Activated B cell treated with CpG ODN at 0.5 μM for 24 hours (primary cell): ENCODE measurements around the gene PTPRJ. TPM values are rescaled to one million over a fixed set of nuclear protein-coding genes. Genes with fewer than 3 reads are reported as not detected.
A peak's percentile ranks its signal among the peaks of the same experiment; 100 is the strongest.
"Not testable (repeated sequence)": the region's sequence is repeated elsewhere in the genome, so short reads cannot be mapped to it uniquely, and the experiment has no call there.

Experiments used
- ATAC-seq: fragments of 200-7000 bp; cut with Tn5 transposase; one replicate; pipeline ENCODE4 v1.10.0; 2021; ENCODE audit warnings: low read depth, mild to moderate bottlenecking, moderate library complexity
- CTCF ChIA-PET: fragments of 350-600 bp; sonication (Branson Sonifier 250); formaldehyde crosslinking; loops from one replicate; lab custom pipeline; 2021; ENCODE audit warnings: antibody characterized with exemption; lab: Charles Lee
- POLR2A ChIA-PET: fragments of 350-600 bp; sonication (Branson Sonifier 250); formaldehyde crosslinking; loops from one replicate; lab custom pipeline; 2021; ENCODE audit warnings: antibody characterized with exemption; lab: Charles Lee
- DNase-seq: peaks from one replicate; pipeline ENCODE4 v3.0.0; 2022
- H3K27ac Mint-ChIP-seq: one replicate; pipeline ENCODE4 v1.8.0; 2020; ENCODE audit warnings: mixed read lengths
- H3K27me3 Mint-ChIP-seq: one replicate; pipeline ENCODE4 v1.8.0; 2021; ENCODE audit warnings: mixed read lengths
- H3K36me3 Mint-ChIP-seq: one replicate; pipeline ENCODE4 v1.8.0; 2021; ENCODE audit warnings: low read depth, mixed read lengths
- H3K4me1 Mint-ChIP-seq: one replicate; pipeline ENCODE4 v1.8.0; 2021; ENCODE audit warnings: mixed read lengths
- H3K4me3 Mint-ChIP-seq: one replicate; pipeline ENCODE4 v1.8.0; 2020; ENCODE audit warnings: mild to moderate bottlenecking, mixed read lengths
- H3K9me3 Mint-ChIP-seq: one replicate; pipeline ENCODE4 v1.8.0; 2020; ENCODE audit warnings: mixed read lengths
- CTCF ChIP-seq: fragments of 200-600 bp; IDR thresholded peaks from one replicate; pipeline ENCODE4 v1.8.0; 2022; ENCODE audit warnings: antibody characterized with exemption, mild to moderate bottlenecking
- intact Hi-C: fragments of 100-400 bp; cut with micrococcal nuclease; formaldehyde crosslinking; loops from one replicate; pipeline ENCODE4 v1.15.1; 2024
- total RNA-seq: library from RNA; stranded (reverse); gene quantifications from 2 replicates; pipeline ENCODE4 v1.2.3, GENCODE V29; 2022

The PTPRJ gene
- total RNA-seq, 1 donor from 2014 or later: 19.2 TPM

DNA sequence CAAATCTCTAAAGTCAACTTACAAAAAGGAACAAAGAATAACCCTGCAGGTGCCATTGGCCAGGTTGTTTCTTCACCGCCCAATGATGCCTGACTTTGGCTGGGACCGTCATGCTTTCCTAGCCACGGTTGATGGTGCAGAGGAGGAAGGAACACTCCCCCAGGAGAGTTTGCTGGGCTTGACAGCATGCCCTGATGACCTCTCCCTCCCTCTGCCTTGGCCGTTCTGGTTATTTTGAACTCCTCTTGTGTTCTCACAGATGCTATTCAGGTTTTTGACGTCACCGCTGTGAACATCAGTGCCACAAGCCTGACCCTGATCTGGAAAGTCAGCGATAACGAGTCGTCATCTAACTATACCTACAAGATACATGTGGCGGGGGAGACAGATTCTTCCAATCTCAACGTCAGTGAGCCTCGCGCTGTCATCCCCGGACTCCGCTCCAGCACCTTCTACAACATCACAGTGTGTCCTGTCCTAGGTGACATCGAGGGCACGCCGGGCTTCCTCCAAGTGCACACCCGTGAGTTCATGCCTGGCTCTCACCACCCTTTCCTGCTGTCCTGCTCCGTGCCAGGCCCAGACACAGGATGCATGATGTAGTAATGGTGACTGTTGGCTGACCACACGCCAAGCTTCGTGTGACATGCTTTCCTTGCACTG, 147.3 kb downstream of the PTPRJ start:
- no peaks in the 10 kb centered on the region for H3K9me3 Mint-ChIP-seq

GRCh38 chr11:48129697-48130395, 149.5 kb downstream of the PTPRJ start:
- CTCF ChIA-PET: no interaction called here
- H3K36me3 Mint-ChIP-seq: peaks cover 67% of the 10 kb centered on the region
- intact Hi-C loops: no loop called here
- no peak overlapping the region for H3K4me3 Mint-ChIP-seq
- no peaks in the 10 kb centered on the region for H3K9me3 Mint-ChIP-seq
- no peak overlapping the region for H3K27ac Mint-ChIP-seq
- TF ChIP-seq CTCF: no peak
- POLR2A ChIA-PET: no interaction called here
- no peak for DNase-seq
- no peaks in the 10 kb centered on the region for H3K27me3 Mint-ChIP-seq
- H3K4me1 Mint-ChIP-seq: peaks cover 14% of the 10 kb centered on the region
- no peak for ATAC-seq

More for the DNA sequence above, 147.3 kb downstream of the PTPRJ start:
- Mint-ChIP-seq H3K27ac (no peak overlapping the region), H3K4me1 (peaks cover 23% of the 10 kb centered on the region), H3K36me3 (peaks cover 77% of the 10 kb centered on the region), H3K27me3 (no peaks in the 10 kb centered on the region), H3K4me3 (no peak overlapping the region)
- ChIA-PET CTCF (no interaction called here), POLR2A (interaction anchor here (0.6 kb wide), 1 partner anchor 273 kb away, joined by 7 read pairs; no protein-coding TSS in a partner anchor)
- ATAC-seq (peak; percentile 18), DNase-seq (no peak)
- intact Hi-C loops: no loop called here
- no peak for TF ChIP-seq CTCF

GRCh38 chr11:48134221-48134922, 154.0 kb downstream of the PTPRJ start:
- H3K36me3 Mint-ChIP-seq: peaks cover 54% of the 10 kb centered on the region
- no peak for DNase-seq
- ChIA-PET CTCF (no interaction called here), POLR2A (interaction anchor here (0.6 kb wide), 1 partner anchor 28 kb away, joined by 6 read pairs; no protein-coding TSS in a partner anchor)
- intact Hi-C loops: no loop called here
- no peak overlapping the region for H3K27ac Mint-ChIP-seq
- H3K27me3 Mint-ChIP-seq: no peaks in the 10 kb centered on the region
- no peaks in the 10 kb centered on the region for H3K4me1 Mint-ChIP-seq
- no peak for ATAC-seq
- H3K9me3 Mint-ChIP-seq: no peaks in the 10 kb centered on the region
- no peak for TF ChIP-seq CTCF
- H3K4me3 Mint-ChIP-seq: no peak overlapping the region

GRCh38 chr11:48138222-48138621, 157.9 kb downstream of the PTPRJ start:
- no peak overlapping the region for H3K27ac Mint-ChIP-seq
- POLR2A ChIA-PET: no interaction called here
- ATAC-seq (no peak), DNase-seq (no peak)
- intact Hi-C loops: no loop called here
- TF ChIP-seq CTCF: no peak
- no peaks in the 10 kb centered on the region for H3K9me3 Mint-ChIP-seq
- CTCF ChIA-PET: no interaction called here
- H3K4me3 Mint-ChIP-seq: no peak overlapping the region
- H3K4me1 Mint-ChIP-seq: no peaks in the 10 kb centered on the region
- no peaks in the 10 kb centered on the region for H3K27me3 Mint-ChIP-seq
- peaks cover 58% of the 10 kb centered on the region for H3K36me3 Mint-ChIP-seq

DNA sequence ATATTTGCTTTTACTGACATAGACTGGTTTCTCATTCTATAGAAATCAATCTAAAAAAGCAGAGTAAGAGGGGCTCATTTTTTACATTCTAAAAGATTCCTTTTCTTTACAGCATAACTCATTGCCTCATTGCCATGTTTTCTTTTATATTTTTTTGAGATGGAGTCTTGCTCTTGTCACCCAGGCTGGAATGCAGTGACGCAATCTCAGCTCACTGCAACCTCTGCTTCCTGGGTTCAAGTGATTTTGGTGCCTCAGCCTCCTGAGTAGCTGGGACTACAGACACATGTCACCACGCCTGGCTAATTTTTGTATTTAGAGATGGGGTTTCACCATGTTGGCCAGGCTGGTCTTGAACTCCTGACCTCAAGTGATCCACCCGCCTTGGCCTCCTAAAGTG, 159.5 kb downstream of the PTPRJ start:
- H3K4me3 Mint-ChIP-seq, H3K4me1 Mint-ChIP-seq, POLR2A ChIA-PET, H3K27me3 Mint-ChIP-seq, CTCF ChIA-PET, H3K27ac Mint-ChIP-seq, intact Hi-C loops, ATAC-seq, H3K9me3 Mint-ChIP-seq, DNase-seq: not testable (repeated sequence)
- H3K36me3 Mint-ChIP-seq: peaks cover 73% of the 10 kb centered on the region
